Lower leg skin (tissue), 4 donors: ENCODE data around the gene LMF2. TPM values are rescaled to one million over a fixed set of nuclear protein-coding genes. Genes with fewer than 3 reads are reported as not detected.

Source experiments
- DNase-seq, 2 donors: peaks; one replicate each; pipeline ENCODE4 v3.0.0-alpha.2; 2019; ENCODE audit warnings: low spot score in 2 of 2
- H3K4me3 ChIP-seq: fragments of 200-600 bp; sonication (generic); 2 replicates; pipeline ENCODE4 v1.5.1; 2017; ENCODE audit warnings: mild to moderate bottlenecking, low read depth; ENCODE audit not compliant: poor library complexity, severe bottlenecking
- CTCF ChIP-seq, 3 donors: fragments of 450-650 bp; IDR thresholded peaks; one replicate each; pipeline ENCODE4 v1.5.1; 2016; ENCODE audit warnings: antibody characterized with exemption in 3 of 3, mild to moderate bottlenecking in 3 of 3, moderate library complexity in 2 of 3
- POLR2A ChIP-seq, 2 donors: fragments of 450-650 bp; IDR thresholded peaks; one replicate each; pipeline ENCODE4 v1.6.1; 2016 to 2017; ENCODE audit warnings: antibody characterized with exemption in 2 of 2, mild to moderate bottlenecking in 1 of 2, moderate library complexity in 1 of 2
- WGBS, 2 donors: methylation state at CpG; one replicate each; pipeline ENCODE4 v1.1.5; 2018; 5-methylcytosine and 5-hydroxymethylcytosine counted together
- intact Hi-C: fragments of 100-400 bp; cut with DNase I; formaldehyde crosslinking; loops from one replicate; pipeline ENCODE4 v1.15.0; 2023; ENCODE audit warnings: low total_unique reads
- total RNA-seq, 4 donors: library from RNA; depleted of rRNA; stranded (reverse); fragments of >200 nt; gene quantifications; one replicate each; pipeline ENCODE4 v1.1.0, GENCODE V29; 2016

LMF2 gene
- total RNA-seq, 4 donors from 2014 or later = 34.8 to 47.2 (median 38.8) TPM

- 69 to 83% methylated on average over 27 to 31 of the region's 44 CpGs for WGBS, 2 donors
- no peak overlapping the region for H3K4me3 ChIP-seq
- intact Hi-C loops = no loop called here
- no peak for DNase-seq
- TF ChIP-seq CTCF (IDR thresholded peaks at IDR 0.05) = no peak
- no peak for TF ChIP-seq POLR2A (IDR thresholded peaks at IDR 0.05)
These were observed 2.9 kb downstream of the LMF2 start for GRCh38 chr22:50504369-50505211.

GRCh38 chr22:50503475-50504145 lies 3.9 kb downstream of the LMF2 start:
- 81 to 92% methylated on average over 14 to 25 of the region's 26 CpGs for WGBS, 2 donors
- TF ChIP-seq POLR2A (IDR thresholded peaks at IDR 0.05) (no peak), CTCF (IDR thresholded peaks at IDR 0.05) (no peak)
- intact Hi-C loops = no loop called here

GRCh38 chr22:50502628-50503474 lies 4.7 kb downstream of the LMF2 start:
- 85 to 86% methylated on average over 16 to 23 of the region's 24 CpGs for WGBS, 2 donors
- H3K4me3 ChIP-seq = no peak overlapping the region
- no peak for DNase-seq

More at GRCh38 chr22:50503475-50504145, 3.9 kb downstream of the LMF2 start:
- no peak for DNase-seq
- H3K4me3 ChIP-seq = no peak overlapping the region

GRCh38 chr22:50502096-50502495 lies 5.4 kb downstream of the LMF2 start:
- 89 to 90% methylated on average over 6 of the region's 6 CpGs for WGBS, 2 donors
- no peak for TF ChIP-seq CTCF (IDR thresholded peaks at IDR 0.05)
- TF ChIP-seq POLR2A (IDR thresholded peaks at IDR 0.05) = no peak
- intact Hi-C loops = no loop called here
- no peak overlapping the region for H3K4me3 ChIP-seq
- DNase-seq = no peak

More at GRCh38 chr22:50502628-50503474, 4.7 kb downstream of the LMF2 start:
- intact Hi-C loops = no loop called here
- no peak for TF ChIP-seq POLR2A (IDR thresholded peaks at IDR 0.05)
- TF ChIP-seq CTCF (IDR thresholded peaks at IDR 0.05) = no peak

GRCh38 chr22:50500452-50500851 lies 7.0 kb downstream of the LMF2 start:
- intact Hi-C loops = no loop called here
- no peak overlapping the region for H3K4me3 ChIP-seq
- TF ChIP-seq POLR2A (IDR thresholded peaks at IDR 0.05) (no peak), CTCF (IDR thresholded peaks at IDR 0.05) (no peak)
- 90 to 91% methylated on average over 12 of the region's 12 CpGs for WGBS, 2 donors
- DNase-seq = no peak
